ENCODE measurements around the gene PDSS1. TPM values are rescaled to one million over a fixed set of nuclear protein-coding genes. Genes with fewer than 3 reads are reported as not detected.

PDSS1 gene
- total and polyA plus RNA-seq, 2 experiments from 2014 or later: 3.7 to 10.5 TPM

DNA sequence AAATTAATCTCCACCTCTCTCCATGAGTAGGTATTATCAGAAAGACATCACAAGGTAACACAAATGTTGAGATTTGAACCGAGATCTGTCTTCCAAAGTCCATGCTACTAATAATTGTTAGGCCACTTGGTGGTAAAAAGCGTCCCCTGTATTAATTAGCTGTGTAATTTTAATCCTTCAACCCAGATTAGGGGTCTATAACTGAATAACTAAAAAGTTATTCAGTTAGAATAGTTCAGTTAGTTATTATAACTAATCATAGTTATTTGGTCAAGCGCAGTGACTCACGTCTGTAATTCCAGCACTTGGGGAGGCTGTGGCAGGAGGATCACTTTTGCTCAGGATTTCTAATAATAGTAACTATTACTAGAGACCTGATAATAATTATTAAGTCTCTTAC is 5.6 kb downstream of the PDSS1 start:
- no peaks in the 10 kb centered on the region for H3K9me3 ChIP-seq (ENCODE audit: low read depth)
- H3K4me3 ChIP-seq: no peak overlapping the region
- TF ChIP-seq, protein P1, sequence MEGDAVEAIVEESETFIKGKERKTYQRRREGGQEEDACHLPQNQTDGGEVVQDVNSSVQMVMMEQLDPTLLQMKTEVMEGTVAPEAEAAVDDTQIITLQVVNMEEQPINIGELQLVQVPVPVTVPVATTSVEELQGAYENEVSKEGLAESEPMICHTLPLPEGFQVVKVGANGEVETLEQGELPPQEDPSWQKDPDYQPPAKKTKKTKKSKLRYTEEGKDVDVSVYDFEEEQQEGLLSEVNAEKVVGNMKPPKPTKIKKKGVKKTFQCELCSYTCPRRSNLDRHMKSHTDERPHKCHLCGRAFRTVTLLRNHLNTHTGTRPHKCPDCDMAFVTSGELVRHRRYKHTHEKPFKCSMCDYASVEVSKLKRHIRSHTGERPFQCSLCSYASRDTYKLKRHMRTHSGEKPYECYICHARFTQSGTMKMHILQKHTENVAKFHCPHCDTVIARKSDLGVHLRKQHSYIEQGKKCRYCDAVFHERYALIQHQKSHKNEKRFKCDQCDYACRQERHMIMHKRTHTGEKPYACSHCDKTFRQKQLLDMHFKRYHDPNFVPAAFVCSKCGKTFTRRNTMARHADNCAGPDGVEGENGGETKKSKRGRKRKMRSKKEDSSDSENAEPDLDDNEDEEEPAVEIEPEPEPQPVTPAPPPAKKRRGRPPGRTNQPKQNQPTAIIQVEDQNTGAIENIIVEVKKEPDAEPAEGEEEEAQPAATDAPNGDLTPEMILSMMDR (IDR thresholded peaks at IDR 0.05; ENCODE audit: low read depth, low read length): no peak
- no peaks in the 10 kb centered on the region for H3K36me3 ChIP-seq
- no peaks in the 10 kb centered on the region for H3K27me3 ChIP-seq
- DNase-seq (ENCODE audit: low read depth in 1 of 2, low spot score in 1 of 2): no peak
- H3K27ac ChIP-seq: no peak overlapping the region
- peaks cover 4% of the 10 kb centered on the region for H3K4me1 ChIP-seq (ENCODE audit: low read depth)

DNA sequence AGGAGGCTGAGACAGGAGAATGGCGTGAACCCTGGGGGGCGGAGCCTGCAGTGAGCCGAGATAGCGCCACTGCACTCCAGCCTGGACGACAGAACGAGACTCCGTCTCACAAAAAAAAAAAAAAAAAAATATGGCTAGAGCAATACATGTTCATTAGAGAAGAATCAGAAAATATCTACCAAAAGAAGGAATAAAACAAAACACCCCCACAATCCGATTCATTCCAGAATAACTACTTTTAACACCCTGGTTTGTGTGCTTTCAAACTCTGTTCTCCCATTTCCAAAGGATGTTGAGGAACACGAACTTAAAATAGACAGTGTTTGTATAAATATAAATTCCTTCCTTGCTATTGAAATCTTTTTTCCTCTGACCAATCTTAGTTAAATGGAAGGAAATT is 6.5 kb downstream of the PDSS1 start:
- Histone ChIP-seq H3K4me3 (no peak overlapping the region), H3K27me3 (no peaks in the 10 kb centered on the region), H3K9me3 (ENCODE audit: low read depth) (no peaks in the 10 kb centered on the region), H3K36me3 (no peaks in the 10 kb centered on the region), H3K27ac (no peak overlapping the region), H3K4me1 (ENCODE audit: low read depth) (no peaks in the 10 kb centered on the region)
- DNase-seq (ENCODE audit: low read depth in 1 of 2, low spot score in 1 of 2): no peak
- TF ChIP-seq, protein P1 (IDR thresholded peaks at IDR 0.05; ENCODE audit: low read depth, low read length): no peak

DNA sequence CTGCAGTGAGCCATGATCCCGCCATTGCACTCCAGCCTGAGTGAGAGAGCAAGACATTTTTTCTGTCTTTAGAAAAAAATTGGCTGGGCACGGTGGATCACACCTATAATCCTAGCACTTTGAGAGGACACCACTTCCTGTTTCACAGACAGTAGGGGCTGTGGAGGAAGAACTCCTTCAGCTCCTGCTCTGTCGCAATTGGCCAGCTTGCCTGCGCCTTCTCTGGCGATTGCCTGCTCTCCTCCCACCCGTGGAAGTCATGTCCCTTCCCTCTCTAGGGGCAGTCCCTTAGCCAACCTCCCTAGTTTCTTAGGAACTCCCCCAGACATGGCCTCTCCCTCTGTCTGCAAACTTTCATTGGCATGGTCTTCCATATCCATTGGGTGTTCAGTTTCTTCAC is 8.7 kb downstream of the PDSS1 start:
- no peak overlapping the region for H3K27ac ChIP-seq
- no peaks in the 10 kb centered on the region for H3K4me1 ChIP-seq (ENCODE audit: low read depth)
- no peaks in the 10 kb centered on the region for H3K27me3 ChIP-seq
- TF ChIP-seq, protein P1 (IDR thresholded peaks at IDR 0.05; ENCODE audit: low read depth, low read length): no peak
- no peaks in the 10 kb centered on the region for H3K9me3 ChIP-seq (ENCODE audit: low read depth)
- H3K4me3 ChIP-seq: no peak overlapping the region
- no peaks in the 10 kb centered on the region for H3K36me3 ChIP-seq
- no peak for DNase-seq (ENCODE audit: low read depth in 1 of 2, low spot score in 1 of 2)

DNA sequence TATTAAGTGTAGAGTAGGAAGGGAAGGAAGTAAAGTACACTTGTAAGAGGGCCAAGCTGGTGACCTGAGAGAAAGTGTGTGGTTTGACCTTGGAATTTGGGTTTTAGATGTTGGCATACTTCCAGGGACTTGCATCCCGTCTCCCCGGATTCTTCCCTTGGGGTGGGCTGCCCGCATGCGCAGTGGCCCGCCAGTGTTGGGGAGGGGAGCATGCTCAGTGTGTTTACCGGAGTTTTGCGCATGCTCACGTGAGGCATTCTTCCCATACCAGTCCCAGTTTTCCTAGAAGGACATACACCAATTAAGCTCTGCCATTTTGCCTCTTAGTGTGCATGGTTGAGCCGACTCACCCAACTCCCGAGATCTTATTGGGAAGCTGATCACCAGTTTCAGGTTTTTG is 9.4 kb downstream of the PDSS1 start:
- H3K4me3 ChIP-seq: no peak overlapping the region
- DNase-seq (ENCODE audit: low read depth in 1 of 2, low spot score in 1 of 2): no peak
- H3K36me3 ChIP-seq: no peaks in the 10 kb centered on the region
- H3K4me1 ChIP-seq (ENCODE audit: low read depth): no peaks in the 10 kb centered on the region
- H3K27me3 ChIP-seq: no peaks in the 10 kb centered on the region
- H3K9me3 ChIP-seq (ENCODE audit: low read depth): no peaks in the 10 kb centered on the region
- TF ChIP-seq, protein P1 (IDR thresholded peaks at IDR 0.05; ENCODE audit: low read depth, low read length): no peak
- no peak overlapping the region for H3K27ac ChIP-seq

DNA sequence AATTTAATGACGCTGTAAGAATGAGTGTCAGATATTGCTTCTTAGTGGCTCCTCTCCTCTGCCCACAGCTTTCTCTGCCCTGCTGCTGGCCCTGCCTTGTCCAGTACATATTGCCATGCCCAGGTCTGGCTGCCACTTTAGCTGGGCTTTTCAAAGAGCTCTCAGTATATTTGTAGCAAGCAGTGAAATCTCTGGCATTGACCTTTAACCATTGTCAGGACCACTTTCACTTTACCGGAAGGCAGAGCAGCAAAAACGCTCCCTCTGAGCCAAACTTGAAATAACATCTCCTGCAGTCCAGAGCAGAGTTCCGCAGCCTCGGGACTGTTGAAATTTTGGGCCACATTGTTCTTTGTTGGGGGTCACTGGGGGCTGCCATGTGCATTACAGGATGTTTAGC is 13.8 kb downstream of the PDSS1 start:
- TF ChIP-seq, protein P1 (IDR thresholded peaks at IDR 0.05; ENCODE audit: low read depth, low read length): no peak
- Histone ChIP-seq H3K27me3 (no peaks in the 10 kb centered on the region), H3K4me3 (no peak overlapping the region), H3K4me1 (ENCODE audit: low read depth) (no peaks in the 10 kb centered on the region), H3K9me3 (ENCODE audit: low read depth) (no peaks in the 10 kb centered on the region), H3K27ac (no peak overlapping the region), H3K36me3 (peaks cover 4% of the 10 kb centered on the region)
- DNase-seq (ENCODE audit: low read depth in 1 of 2, low spot score in 1 of 2): no peak

All from cardiac muscle cell (in vitro differentiated cells and primary cell).